GM23248 (cell line): ENCODE results near the gene CLEC2D.

ENCODE experiments used
- EZH2 ChIP-seq: fragments of 200-600 bp; sonication (generic); IDR thresholded peaks from 2 replicates; pipeline ENCODE4 v1.6.1; 2018; ENCODE audit warnings: antibody characterized with exemption, mild to moderate bottlenecking; ENCODE audit not compliant: insufficient read depth, poor library complexity, severe bottlenecking
- EZH2phosphoT487 ChIP-seq: fragments of 200-600 bp; sonication (generic); IDR thresholded peaks from 2 replicates; pipeline ENCODE4 v1.6.1; 2018; ENCODE audit warnings: antibody characterized with exemption, moderate library complexity, mild to moderate bottlenecking, low read depth; ENCODE audit not compliant: insufficient read depth

GRCh38 chr12:9673404-9674225, 4.1 kb downstream of the CLEC2D start:
- TF ChIP-seq EZH2: no peak
- TF ChIP-seq EZH2phosphoT487: no peak
